T-helper 1 cell treated with Interleukin-12 subunit alpha and Interleukin-12 subunit beta and Interleukin-4 antibody, amounts not matched to agents 30 ng/mL and 1 ng/mL, for 36 hours (primary cell): ENCODE data around the gene DACH1. TPM values are rescaled to one million over a fixed set of nuclear protein-coding genes. Genes with fewer than 3 reads are reported as not detected.

Experiments used
- intact Hi-C: fragments of 100-400 bp; cut with micrococcal nuclease; formaldehyde crosslinking; loops from one replicate; pipeline ENCODE4 v1.15.1; 2024
- total RNA-seq: library from RNA; stranded (reverse); gene quantifications from 2 replicates; pipeline ENCODE4 v1.2.3, GENCODE V29; 2022

DACH1 gene
- total RNA-seq, 1 donor from 2014 or later: not detected

- intact Hi-C loops: no loop called here
These were observed 276.3 kb downstream of the DACH1 start for GRCh38 chr13:71590654-71591148.

DNA sequence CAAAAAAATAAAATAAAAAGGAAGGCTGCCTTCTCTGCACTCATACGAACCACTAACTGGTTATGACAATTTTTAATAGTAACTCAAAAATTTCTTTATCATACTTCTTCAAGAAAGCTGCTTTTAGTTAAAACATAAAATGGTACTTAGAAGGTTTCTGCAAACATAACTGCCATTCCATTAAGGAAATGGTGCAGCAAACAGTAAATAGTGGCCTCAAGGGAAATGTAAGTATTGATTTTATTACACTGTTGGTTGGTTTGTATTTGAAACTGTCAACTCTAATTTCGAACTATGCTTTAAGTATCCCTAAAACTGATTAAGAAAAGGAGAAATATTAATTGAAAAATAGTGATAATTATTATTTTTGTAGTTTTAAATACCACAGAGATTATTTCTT lies 278.0 kb downstream of the DACH1 start:
- intact Hi-C loops: no loop called here

- intact Hi-C loops: no loop called here
These were observed 279.2 kb downstream of the DACH1 start for GRCh38 chr13:71587817-71588216.

GRCh38 chr13:71587193-71587592 lies 279.8 kb downstream of the DACH1 start:
- intact Hi-C loops: no loop called here

- intact Hi-C loops: no loop called here
These were observed 283.4 kb downstream of the DACH1 start for GRCh38 chr13:71583581-71583980.

GRCh38 chr13:71580614-71581013 lies 286.4 kb downstream of the DACH1 start:
- intact Hi-C loops: no loop called here

DNA sequence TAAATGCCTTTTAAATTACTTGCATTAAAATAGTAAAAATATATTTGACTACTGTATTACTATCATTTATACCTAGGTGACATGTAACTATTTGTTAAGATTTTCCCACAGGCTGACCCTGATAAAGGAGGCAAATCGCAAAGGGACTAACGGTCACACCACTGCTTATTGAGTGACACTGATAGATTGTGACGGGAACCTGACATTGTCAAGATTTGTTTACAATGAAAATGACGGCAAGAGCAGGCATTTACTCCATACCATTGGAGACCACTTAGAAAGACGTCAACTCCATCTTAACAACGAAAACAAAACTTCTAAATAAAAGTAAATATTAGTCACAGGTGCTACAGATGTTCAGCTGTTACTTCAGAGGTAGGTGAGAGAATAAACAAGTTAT lies 289.0 kb downstream of the DACH1 start:
- intact Hi-C loops: no loop called here

DNA sequence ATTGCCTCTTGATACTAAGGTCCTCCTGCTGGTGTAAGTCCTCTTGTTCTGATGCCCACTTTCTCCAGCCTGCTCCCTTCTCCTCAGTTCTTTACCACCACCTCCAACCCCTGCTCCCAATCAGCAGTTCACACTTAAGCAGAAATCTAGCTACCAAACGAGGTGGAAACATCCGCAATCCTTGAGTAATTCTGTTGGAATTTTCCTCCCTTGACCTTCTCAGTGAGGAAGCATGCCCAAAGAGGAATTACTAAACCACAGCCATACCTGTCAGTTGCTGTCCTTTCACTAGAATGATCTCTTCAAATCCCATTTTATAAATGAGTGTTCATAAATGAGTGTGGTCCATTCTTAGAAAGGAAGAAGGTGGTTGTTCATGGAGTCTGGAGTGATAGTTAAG lies 289.9 kb downstream of the DACH1 start:
- intact Hi-C loops: no loop called here

DNA sequence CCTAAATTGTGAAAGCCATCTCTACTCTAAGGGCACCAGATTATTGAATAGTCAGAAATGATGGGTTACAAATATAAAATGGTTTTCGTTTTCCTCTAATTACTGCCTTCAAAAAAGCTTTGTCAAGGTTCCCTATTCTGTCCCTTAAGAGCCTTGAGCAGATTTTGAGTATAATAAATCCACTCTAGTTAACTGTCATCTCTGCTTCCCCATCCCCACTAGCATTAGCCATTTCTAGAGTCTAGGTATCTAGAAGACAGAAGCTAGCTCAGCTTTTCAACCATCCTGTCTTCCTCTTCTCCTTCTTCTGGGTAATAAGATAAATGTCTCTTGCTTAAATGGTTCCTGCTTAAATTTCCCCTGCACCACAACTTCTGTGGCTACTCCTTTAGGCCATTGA lies 290.4 kb downstream of the DACH1 start:
- intact Hi-C loops: no loop called here

GRCh38 chr13:71546881-71547280 lies 320.1 kb downstream of the DACH1 start:
- intact Hi-C loops: no loop called here

GRCh38 chr13:71540098-71540497 lies 326.9 kb downstream of the DACH1 start:
- intact Hi-C loops: no loop called here

- intact Hi-C loops: no loop called here
These were observed 330.8 kb downstream of the DACH1 start for GRCh38 chr13:71536201-71536600.

- intact Hi-C loops: no loop called here
These were observed 342.2 kb downstream of the DACH1 start for GRCh38 chr13:71524613-71525304.

GRCh38 chr13:71524245-71524612 lies 342.8 kb downstream of the DACH1 start:
- intact Hi-C loops: no loop called here

DNA sequence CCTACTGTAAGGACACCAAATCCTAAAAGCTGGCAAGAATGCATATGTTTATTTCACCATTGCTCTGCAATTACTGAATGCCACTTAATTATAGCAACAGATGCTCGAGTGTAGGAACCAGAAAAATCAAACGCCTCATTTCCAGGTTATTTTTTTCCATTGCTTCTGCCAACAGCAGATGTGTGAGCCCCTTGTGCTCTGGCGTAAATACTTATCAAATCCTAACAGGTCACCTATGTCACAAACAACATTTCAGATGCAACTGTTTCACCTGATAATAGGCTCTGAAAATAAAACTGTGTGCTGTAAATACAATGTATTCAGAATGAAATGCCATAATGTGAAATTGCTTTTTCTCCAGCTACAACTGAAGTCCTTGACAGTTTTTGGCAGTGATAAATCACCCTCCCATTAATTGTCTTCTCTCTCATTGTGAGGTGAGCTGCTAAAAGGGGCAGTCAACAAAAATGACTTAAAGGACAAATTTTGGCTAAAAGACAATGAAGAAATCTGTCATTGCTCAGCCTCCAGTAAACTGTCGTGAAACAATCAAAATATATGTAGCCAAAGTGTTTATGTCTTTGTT lies 344.0 kb downstream of the DACH1 start:
- intact Hi-C loops: no loop called here

- intact Hi-C loops: no loop called here
These were observed 350.0 kb downstream of the DACH1 start for GRCh38 chr13:71517004-71517403.

DNA sequence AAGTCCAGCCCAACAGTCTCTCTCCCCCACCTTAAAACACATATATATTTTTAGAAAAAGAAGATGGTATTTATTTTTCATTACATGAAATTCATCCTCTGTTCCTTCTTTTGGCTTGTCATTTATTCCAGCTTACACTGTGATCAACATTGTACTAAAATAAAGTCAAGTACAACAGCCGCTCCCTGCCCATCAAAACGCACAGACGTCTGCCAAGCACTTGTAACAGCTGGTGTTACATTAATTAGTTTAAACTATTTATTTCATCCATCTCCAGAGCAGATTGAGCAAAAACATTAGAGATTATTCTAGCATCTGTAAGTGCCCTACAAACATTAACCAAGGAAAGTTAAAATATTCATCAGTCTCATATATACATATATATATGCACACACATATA lies 350.5 kb downstream of the DACH1 start:
- intact Hi-C loops: no loop called here

GRCh38 chr13:71515744-71516038 lies 351.3 kb downstream of the DACH1 start:
- intact Hi-C loops: no loop called here

GRCh38 chr13:71514900-71515743 lies 351.9 kb downstream of the DACH1 start:
- intact Hi-C loops: no loop called here

DNA sequence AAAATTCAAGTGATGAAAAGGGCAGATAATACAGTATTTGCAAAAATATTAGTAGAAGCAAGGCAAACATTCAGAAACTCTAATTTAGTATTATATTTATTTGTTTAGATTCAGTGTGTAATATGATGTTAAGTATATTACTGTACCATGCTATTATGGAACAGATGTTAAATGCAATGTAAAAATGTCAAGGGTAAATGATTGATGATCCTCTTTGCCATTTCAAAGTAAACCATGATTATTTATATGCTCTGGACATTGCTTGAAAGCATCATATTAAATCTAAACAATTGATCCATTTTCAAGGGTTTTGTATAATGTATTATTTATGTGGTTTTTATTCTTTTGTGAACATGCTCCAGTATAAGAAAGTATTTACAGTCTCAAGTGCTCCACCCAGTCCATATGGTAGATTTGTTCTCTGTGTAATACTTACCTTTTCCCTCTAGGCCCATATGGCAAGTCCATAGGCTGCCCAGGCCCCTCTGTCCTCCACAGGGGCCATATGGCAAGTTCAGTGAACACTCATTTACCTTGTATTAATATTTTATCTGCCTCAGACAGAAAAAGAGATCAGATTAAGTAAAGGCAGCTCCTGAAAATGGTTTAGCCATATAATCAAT lies 353.5 kb downstream of the DACH1 start:
- intact Hi-C loops: no loop called here

DNA sequence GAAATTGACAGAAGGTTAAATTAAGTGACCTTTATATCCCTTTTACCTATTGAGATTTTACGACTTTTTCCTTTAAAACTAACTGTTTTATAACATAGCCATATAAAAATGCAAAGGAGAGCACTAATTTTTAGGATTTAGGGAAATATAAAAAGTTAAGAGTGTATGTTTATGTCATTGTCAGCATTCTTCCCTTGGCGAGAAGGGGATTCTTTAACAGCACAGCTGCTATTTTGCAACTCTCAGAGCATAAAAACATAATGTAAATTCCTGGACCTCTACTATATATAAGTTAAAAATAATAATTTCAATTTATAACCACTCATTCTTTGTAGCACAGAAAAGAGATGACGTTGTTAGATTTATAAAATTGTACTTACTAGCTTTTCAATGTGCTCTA lies 363.2 kb downstream of the DACH1 start:
- intact Hi-C loops: no loop called here

DNA sequence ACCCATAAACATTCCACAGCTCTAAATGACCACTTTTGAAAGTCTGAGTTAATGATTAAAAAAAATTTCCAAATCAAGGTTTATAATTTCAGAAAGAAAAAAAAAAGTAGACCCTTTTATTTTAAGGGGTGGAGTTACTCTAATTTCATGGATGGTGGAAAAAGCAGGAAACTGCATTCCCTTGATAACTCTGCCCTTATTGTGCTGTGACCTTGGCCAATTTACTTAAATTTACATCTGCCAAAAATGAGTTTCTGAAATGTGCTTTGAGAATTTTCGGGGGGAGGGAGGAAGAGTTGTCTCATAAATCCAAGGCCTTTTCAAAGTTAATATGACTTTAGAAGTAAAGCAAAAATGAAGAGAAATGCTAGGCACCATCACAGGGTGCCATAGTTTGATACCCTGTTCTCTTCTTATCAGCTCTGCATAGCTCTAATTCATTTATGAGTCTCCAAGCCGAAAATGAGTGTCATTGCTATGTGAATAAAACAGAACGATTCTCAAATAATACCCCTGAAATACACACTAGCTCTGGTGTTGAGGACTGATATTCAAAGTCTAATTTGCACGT lies 367.0 kb downstream of the DACH1 start:
- intact Hi-C loops: no loop called here
